ENCODE data around the gene PRKCE. TPM values are rescaled to one million over a fixed set of nuclear protein-coding genes. Genes with fewer than 3 reads are reported as not detected.

PRKCE gene
- total RNA-seq, 1 donor, result 12.5 TPM

DNA sequence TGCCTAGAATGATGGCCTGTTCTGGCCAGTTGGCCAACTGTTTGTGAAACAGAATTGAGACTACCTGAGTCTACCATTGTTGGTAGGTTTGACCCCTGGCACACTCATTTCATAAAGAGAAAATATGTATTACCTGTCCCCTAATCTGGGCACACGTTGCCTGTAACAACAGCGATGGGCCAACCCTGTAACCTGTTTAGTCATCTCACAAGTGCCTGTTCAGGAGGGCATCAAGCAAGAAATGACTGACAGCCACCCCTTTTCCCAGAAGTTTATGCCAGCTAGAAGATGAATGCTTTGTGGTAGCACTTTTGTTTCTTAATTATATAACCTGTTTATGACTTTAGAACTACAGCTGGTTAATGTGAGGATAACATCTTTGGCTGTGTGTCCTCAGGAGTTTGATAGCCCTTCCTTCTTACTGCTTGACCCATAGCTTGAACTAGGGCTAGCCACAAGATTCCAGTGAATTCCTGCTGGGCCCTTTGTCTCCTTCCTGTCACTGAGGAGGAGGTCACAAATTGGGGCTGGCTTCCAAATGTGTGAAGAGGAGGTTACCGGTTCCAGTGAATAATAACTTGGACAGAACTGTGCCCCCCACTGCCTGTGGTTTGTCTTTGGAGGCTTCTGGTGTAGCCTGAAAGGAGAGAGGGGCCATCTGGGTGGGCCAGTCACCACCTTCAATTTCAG, 371.8 kb downstream of the PRKCE start:
- DNase-seq (ENCODE audit: low read depth), result no peak
- H3K4me3 ChIP-seq (ENCODE audit: low read depth, low read length), result no peak overlapping the region
- no peak for TF ChIP-seq CTCF (IDR thresholded peaks at IDR 0.05; ENCODE audit: insufficient read depth, low read length)

DNA sequence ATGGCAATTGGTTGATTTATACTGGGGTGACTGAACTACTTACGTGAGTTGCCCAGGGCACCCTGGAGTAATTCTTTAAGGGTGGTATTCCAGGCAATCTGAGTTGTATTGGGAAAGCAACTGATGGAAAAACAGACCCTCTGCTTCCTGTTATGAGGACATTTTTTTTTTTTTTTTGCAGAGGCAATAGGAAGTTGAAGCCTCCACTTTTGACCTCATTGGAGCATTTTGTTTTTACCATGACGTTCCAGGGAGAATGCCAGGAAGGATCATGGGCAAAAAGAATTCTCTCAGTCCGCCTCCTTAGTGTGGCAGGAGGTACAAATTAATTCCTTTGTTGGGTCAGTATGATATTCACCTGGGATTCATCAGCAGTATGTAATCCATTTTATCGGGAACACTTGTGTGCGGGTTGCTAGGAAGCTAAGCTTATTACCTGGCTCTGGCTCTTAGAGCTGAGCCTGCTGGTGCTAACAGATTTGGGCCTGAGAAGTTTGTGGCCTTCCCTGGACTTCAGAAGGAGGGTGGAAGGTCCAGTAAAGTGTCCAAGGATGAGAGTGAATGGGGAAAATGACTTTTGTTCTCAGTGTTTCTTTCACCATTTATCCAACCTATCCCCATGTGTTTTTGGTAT, 372.8 kb downstream of the PRKCE start:
- H3K4me3 ChIP-seq (ENCODE audit: low read depth, low read length), result no peak overlapping the region
- no peak for DNase-seq (ENCODE audit: low read depth)
- no peak for TF ChIP-seq CTCF (IDR thresholded peaks at IDR 0.05; ENCODE audit: insufficient read depth, low read length)

- TF ChIP-seq CTCF (IDR thresholded peaks at IDR 0.05; ENCODE audit: insufficient read depth, low read length), result no peak
- H3K4me3 ChIP-seq (ENCODE audit: low read depth, low read length), result no peak overlapping the region
- DNase-seq (ENCODE audit: low read depth), result no peak
Observed at GRCh38 chr2:46025081-46025480, 373.6 kb downstream of the PRKCE start.

DNA sequence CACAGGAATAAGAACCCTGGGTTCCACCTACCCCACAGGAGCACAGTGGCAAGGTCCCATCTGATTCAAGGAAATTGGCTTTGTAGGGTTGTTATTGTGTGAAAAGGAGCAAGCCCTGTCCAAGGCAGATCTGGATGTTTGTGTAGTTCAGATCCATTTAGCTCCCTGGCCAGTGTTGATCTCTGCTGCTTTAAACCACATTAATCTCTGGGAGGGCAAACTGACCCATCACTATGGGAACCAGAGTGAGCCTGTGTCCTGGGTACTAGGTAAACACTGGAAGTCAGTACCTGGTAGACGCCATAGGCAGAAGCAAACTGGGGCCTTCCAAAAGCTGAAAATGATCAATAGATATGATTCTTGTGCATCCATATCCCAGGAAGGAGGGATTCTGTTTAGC, 374.2 kb downstream of the PRKCE start:
- DNase-seq (ENCODE audit: low read depth), result no peak

DNA sequence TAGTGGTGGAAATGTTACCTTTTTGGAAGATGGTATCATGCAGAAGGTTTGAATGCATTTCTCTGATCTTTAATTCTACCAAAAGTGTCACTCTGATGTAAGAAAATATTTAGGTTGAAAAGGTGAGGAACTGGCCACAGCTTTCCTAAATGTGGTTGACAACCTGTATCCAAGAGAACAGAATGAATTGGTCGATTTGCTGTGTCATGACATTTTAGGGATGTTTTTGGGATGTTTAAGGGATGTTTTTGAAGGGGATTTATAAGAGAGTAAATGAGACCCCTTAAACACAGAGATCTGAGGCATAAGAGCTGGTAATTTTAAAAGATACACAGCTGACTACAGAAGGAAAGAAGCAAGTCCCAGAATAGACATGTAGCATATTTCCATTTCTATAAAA, 375.0 kb downstream of the PRKCE start:
- no peak overlapping the region for H3K4me3 ChIP-seq (ENCODE audit: low read depth, low read length)
- TF ChIP-seq CTCF (IDR thresholded peaks at IDR 0.05; ENCODE audit: insufficient read depth, low read length), result no peak
- DNase-seq (ENCODE audit: low read depth), result no peak

More for the DNA sequence above, 374.2 kb downstream of the PRKCE start:
- no peak for TF ChIP-seq CTCF (IDR thresholded peaks at IDR 0.05; ENCODE audit: insufficient read depth, low read length)
- H3K4me3 ChIP-seq (ENCODE audit: low read depth, low read length), result no peak overlapping the region

GRCh38 chr2:46029332-46029811, 377.9 kb downstream of the PRKCE start:
- H3K4me3 ChIP-seq (ENCODE audit: low read depth, low read length), result no peak overlapping the region
- no peak for TF ChIP-seq CTCF (IDR thresholded peaks at IDR 0.05; ENCODE audit: insufficient read depth, low read length)
- peak; percentile 40 for DNase-seq (ENCODE audit: low read depth)

Measured in fibroblast of the aortic adventitia (primary cell).